GM12892 (cell line): ENCODE measurements around the gene CISD1.

Experiments used
- DNase-seq: peaks from one replicate; pipeline ENCODE4 v3.0.0; 2011; ENCODE audit not compliant: insufficient read length
- FAIRE-seq: peaks from 2 replicates; lab custom pipeline; 2011; peaks lifted over from hg19 to GRCh38; lab: Jason Lieb, UNC
- POLR2A ChIP-seq: IDR thresholded peaks from 2 replicates; pipeline ENCODE4 v1.6.1; 2011; ENCODE audit warnings: low read depth, low read length, control low read depth
- POLR2AphosphoS5 ChIP-seq: IDR thresholded peaks from 2 replicates; pipeline ENCODE4 v1.6.1; 2011; ENCODE audit warnings: low read depth, low read length, control low read depth
- TAF1 ChIP-seq: IDR thresholded peaks from 2 replicates; pipeline ENCODE4 v1.6.1; 2011; ENCODE audit warnings: low read depth, mild to moderate bottlenecking, control low read depth, low read length, borderline replicate concordance

CISD1 gene

DNA sequence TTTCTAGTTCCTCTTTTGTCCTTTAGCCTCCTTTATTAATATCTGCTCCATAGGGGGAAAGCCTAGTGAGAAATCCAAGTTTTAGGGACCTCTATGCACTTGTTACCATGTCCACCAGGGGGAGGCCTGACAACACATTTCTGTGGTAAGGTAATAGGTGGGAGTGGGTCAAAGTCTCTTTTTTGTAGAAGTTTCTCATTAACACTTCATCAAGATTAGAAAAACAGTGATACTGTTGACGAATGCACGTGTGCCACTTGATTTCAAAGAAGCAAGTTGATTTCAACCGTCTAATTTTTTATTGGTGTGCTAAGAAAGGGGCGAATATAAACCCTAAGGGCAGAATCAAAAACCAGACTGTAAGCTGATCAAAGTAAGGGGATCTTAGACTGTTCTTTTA lies 30.6 kb downstream of the CISD1 start:
- DNase-seq, result peak; percentile 25
- TF ChIP-seq TAF1 (no peak), POLR2AphosphoS5 (no peak), POLR2A (no peak)
- FAIRE-seq, result peak; percentile 21

DNA sequence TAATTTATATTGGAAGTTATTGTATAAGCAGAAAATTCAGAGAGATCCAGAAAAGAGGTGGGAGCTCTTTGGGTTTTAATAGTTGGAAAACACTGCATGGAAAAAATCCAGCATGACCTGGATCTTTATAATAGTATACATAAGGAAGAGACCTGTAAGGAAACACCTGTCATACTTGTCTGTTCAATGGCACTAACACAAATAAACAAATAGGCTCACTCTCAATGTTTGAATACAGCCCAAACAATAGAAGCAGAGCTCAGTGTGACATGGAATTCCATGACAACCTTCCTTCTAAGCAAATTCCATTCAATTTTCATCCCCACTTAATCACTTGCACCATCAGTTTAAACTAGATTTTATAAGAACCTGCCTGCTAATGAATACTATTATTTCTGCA lies 31.7 kb downstream of the CISD1 start:
- TF ChIP-seq POLR2AphosphoS5, result no peak
- TF ChIP-seq POLR2A, result no peak
- TF ChIP-seq TAF1, result no peak
- FAIRE-seq, result no peak
- no peak for DNase-seq

DNA sequence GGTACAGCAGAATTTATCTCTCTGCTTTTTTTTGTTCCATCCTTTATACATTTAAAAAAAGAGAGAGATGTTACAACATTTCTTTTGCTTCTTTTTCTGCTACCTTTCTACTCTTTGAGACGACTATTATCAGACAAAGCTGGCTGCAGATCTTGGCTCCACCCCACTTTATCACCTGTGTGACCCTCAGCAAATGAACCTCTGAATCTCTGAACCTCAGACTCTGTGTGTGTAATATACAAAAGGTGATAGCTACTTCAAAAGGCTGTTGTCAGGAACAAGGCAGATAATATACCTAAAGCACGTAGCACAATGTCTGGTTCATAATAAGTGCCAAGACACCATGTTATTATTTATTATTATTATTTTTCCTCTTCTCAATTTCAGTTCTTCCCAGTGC lies 33.3 kb downstream of the CISD1 start:
- DNase-seq (no peak), FAIRE-seq (no peak)
- TF ChIP-seq POLR2A (no peak), TAF1 (no peak), POLR2AphosphoS5 (no peak)

DNA sequence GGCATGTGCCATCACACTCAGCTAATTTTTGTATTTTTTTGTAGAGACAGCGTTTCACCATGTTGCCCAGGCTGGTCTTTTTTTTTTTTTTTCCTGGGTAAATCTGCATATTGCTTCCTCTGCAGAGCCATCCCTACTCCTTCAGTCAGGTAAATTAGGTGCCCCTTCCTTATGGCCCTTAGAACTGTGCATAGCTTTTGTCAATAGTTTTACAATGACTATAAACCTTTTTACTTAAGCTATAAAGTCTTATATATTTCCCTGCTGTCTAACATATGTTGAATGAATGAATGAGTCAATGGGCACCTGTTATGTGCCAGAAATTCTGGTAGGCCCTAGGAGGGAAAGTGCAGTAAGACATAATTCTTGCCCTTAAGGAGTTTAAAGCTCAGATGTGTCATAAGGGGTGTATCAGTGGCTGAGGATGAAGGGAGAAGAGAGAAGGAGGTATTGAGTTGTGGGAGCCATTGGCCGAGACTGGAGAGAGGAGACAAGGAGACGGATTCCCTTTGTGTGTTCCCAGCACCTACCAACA lies 35.2 kb downstream of the CISD1 start:
- DNase-seq, result no peak
- FAIRE-seq, result no peak
- no peak for TF ChIP-seq TAF1
- TF ChIP-seq POLR2A, result no peak
- TF ChIP-seq POLR2AphosphoS5, result no peak

GRCh38 chr10:58305821-58306220 lies 36.9 kb downstream of the CISD1 start:
- TF ChIP-seq POLR2A (no peak), POLR2AphosphoS5 (no peak)
- DNase-seq (no peak), FAIRE-seq (no peak)

DNA sequence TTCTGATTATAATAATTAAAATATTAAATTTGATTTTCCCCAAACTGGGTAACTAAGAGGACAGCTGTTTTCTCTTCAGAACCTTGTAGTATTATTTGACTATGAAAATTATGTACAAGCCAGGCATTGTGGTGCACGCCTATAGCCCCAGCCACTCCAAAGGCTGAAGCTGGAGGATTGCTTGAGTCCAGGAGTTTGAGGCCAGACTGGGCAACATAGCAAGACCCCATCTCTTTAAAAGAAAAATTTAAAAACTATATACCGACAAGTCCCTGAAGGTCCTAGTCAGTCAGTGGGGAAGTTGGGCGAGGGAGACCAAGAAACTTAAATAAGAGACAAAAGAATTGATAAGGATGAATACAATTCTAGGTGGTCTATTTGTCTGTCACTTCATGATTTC lies 38.7 kb downstream of the CISD1 start:
- no peak for TF ChIP-seq POLR2AphosphoS5
- no peak for TF ChIP-seq POLR2A
- TF ChIP-seq TAF1, result no peak
- no peak for FAIRE-seq

GRCh38 chr10:58311026-58311425 lies 42.1 kb downstream of the CISD1 start:
- FAIRE-seq (no peak), DNase-seq (no peak)
- TF ChIP-seq TAF1, result no peak
- TF ChIP-seq POLR2A, result no peak
- TF ChIP-seq POLR2AphosphoS5, result no peak

More for the DNA sequence above, 38.7 kb downstream of the CISD1 start:
- no peak for DNase-seq

- FAIRE-seq (no peak), DNase-seq (no peak)
- TF ChIP-seq POLR2AphosphoS5 (no peak), TAF1 (no peak), POLR2A (no peak)
These were observed 47.9 kb downstream of the CISD1 start for GRCh38 chr10:58316874-58317273.

GRCh38 chr10:58318346-58318745 lies 49.4 kb downstream of the CISD1 start:
- TF ChIP-seq POLR2A, result no peak
- no peak for TF ChIP-seq POLR2AphosphoS5
- TF ChIP-seq TAF1, result no peak
- FAIRE-seq, result no peak

DNA sequence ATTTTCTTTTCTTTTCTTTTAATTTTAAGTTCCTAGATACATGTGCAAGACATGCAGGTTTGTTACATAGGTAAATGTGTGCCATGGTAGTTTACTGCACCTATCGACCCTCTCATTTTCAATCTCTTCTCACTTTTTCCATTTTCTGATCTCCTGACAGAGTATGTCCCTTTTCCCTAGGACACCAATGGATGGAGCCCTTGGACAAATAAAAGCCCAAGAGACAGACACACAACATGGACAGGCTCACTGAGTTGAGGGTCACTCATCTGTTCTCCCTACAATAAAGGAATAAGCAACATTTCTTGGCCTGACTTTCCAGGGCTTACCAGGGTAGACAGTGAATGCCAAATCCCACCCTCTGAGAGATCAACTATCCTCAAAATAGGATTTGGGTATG lies 50.6 kb downstream of the CISD1 start:
- TF ChIP-seq POLR2AphosphoS5 (no peak), POLR2A (no peak)
- DNase-seq (no peak), FAIRE-seq (no peak)

More at GRCh38 chr10:58318346-58318745, 49.4 kb downstream of the CISD1 start:
- no peak for DNase-seq

DNA sequence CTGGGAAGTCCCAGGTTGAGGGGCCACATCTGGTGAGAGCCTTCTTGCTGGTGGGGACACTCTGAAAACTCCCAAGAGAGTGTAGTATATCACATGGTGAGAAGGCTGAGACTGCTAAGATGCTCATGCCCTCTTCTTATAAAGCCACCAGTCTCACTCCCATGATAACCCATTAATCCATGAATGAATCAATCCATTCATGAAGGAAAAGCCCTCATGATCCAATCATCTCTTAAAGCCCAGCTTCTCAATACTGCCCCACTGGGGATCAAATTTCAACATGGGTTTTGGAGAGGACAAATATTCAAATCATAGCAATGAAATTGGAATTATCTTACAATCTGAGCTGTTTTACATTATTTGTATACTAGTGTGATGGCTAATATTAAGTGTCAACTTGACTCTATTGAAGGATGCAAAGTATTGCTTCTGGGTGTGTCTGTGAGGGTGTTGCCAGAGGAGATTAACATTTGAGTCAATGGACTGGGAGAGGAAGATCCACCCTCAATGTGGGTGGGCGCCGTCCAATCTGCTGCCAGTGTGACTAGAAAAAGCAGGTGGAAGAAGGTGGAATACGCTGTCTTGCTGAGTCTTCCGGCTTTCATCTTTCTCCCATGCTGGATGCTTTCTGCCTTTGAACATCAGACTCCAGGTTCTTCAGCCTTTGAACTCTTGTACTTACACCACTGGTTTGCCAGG lies 51.5 kb downstream of the CISD1 start:
- DNase-seq, result no peak
- no peak for TF ChIP-seq TAF1
- no peak for TF ChIP-seq POLR2A
- TF ChIP-seq POLR2AphosphoS5, result no peak
- peak; percentile 21 for FAIRE-seq

- TF ChIP-seq TAF1 (no peak), POLR2AphosphoS5 (no peak), POLR2A (no peak)
- no peak for FAIRE-seq
- no peak for DNase-seq
These were observed 53.3 kb downstream of the CISD1 start for GRCh38 chr10:58322072-58322834.
